Measurements from ENCODE around the gene PTRH1.

DNA sequence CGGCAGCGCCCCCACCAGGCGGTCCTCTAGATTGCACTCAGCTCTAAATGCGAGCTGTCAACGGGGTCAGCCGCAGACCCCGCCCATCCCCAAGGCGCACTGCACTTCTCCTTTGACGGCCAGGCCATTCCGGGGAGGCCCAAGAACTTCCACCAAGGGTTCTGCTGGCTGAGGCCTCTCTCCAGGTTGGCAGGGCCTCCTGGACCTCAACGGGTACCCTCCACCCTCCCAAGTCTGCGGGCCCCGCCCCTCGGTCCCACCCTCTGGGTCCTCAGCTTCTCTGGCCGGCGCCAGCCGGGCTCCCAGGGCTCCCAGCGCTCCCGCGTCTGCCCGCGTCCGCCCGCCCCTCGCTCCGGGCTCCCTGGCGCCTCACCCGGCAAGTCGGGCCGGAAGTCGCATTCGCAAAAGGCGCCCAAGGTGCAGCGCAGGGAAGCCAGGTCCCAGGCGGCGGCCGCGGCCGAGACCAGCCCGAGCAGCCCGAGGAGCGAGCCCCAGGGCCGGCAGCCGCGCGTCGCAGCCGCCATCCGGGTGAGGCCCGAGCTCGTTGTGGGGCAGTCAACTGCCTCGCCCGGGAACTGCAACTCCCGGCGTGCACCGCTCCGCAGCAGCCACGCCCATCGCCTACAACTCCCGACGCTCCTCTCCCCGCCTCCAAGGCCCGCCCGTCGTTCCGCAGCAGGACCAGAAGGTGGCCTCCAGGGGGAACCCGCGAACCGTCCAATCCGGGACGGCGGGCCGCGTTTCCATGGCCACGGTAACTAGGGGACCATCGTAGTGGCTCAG lies 19.5 kb upstream of the PTRH1 start, which contains the start of gene TOR2A:
- TF ChIP-seq EZH2phosphoT487 (IDR thresholded peaks at IDR 0.05; ENCODE audit: borderline replicate concordance) = no peak
- TF ChIP-seq, protein P1, sequence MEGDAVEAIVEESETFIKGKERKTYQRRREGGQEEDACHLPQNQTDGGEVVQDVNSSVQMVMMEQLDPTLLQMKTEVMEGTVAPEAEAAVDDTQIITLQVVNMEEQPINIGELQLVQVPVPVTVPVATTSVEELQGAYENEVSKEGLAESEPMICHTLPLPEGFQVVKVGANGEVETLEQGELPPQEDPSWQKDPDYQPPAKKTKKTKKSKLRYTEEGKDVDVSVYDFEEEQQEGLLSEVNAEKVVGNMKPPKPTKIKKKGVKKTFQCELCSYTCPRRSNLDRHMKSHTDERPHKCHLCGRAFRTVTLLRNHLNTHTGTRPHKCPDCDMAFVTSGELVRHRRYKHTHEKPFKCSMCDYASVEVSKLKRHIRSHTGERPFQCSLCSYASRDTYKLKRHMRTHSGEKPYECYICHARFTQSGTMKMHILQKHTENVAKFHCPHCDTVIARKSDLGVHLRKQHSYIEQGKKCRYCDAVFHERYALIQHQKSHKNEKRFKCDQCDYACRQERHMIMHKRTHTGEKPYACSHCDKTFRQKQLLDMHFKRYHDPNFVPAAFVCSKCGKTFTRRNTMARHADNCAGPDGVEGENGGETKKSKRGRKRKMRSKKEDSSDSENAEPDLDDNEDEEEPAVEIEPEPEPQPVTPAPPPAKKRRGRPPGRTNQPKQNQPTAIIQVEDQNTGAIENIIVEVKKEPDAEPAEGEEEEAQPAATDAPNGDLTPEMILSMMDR (conservative IDR thresholded peaks at IDR 0.05; ENCODE audit: low read length) = peak; percentile 92

Measured in Loucy (cell line).